ENCODE results near the gene SLC51B. TPM values are rescaled to one million over a fixed set of nuclear protein-coding genes. Genes with fewer than 3 reads are reported as not detected.

SLC51B gene
- polyA plus RNA-seq, 1 of the 3 experiments (the other 2 are of a cell fraction), result not detected

- no peaks in the 10 kb centered on the region for H3K9me3 ChIP-seq
- H3K27me3 ChIP-seq (ENCODE audit: insufficient read depth), result 0 out of 2 replicates have a peak, but pooled peaks cover 6% of the 10 kb centered on the region
- H3K27ac ChIP-seq (ENCODE audit: low read depth in 2 of 2, low read length in 1 of 2), result no peak overlapping the region
- 48% methylated on average over 7 of the region's 7 CpGs for WGBS (ENCODE audit: low lambda C conversion rate)
- TF ChIP-seq RAD21 (IDR thresholded peaks at IDR 0.05; ENCODE audit: low read length) (no peak), EP300 (IDR thresholded peaks at IDR 0.05; ENCODE audit: borderline replicate concordance in 1 of 2, low read depth in 1 of 2, low read length in 1 of 2) (no peak), TEAD4 (IDR thresholded peaks at IDR 0.05; ENCODE audit: borderline replicate concordance, insufficient read depth) (no peak), ELF1 (IDR thresholded peaks at IDR 0.05) (no peak), MXI1 (IDR thresholded peaks at IDR 0.05; ENCODE audit: low read depth, low read length) (no peak), NRF1 (IDR thresholded peaks at IDR 0.05; ENCODE audit: low read depth, low read length) (no peak), USF2 (IDR thresholded peaks at IDR 0.05; ENCODE audit: borderline replicate concordance, low read depth, low read length) (no peak), FOSL2 (IDR thresholded peaks at IDR 0.05; ENCODE audit: borderline replicate concordance, low read depth) (no peak), JUND (IDR thresholded peaks at IDR 0.05) (no peak), REST (IDR thresholded peaks at IDR 0.05; ENCODE audit: low read depth, low read length) (no peak), SIN3A (IDR thresholded peaks at IDR 0.05; ENCODE audit: borderline replicate concordance, low read depth, low read length) (no peak), GABPA (IDR thresholded peaks at IDR 0.05; ENCODE audit: low read depth) (no peak), CHD2 (IDR thresholded peaks at IDR 0.05; ENCODE audit: low read length, partially characterized antibody) (no peak)
- H3K4me1 ChIP-seq (ENCODE audit: control insufficient read depth in 1 of 2, insufficient read depth in 2 of 2, low read depth in 1 of 2, low read length in 1 of 2), result peaks cover 0 to 19% of the 10 kb centered on the region in 2 experiments; a peak in 1 of 4 replicates
- H3K9ac ChIP-seq, result no peak overlapping the region
- H3K9me2 ChIP-seq, result no peaks in the 10 kb centered on the region
- H4K20me1 ChIP-seq (ENCODE audit: insufficient read depth), result no peaks in the 10 kb centered on the region
- DNase-seq, result peak; percentile 39
- CTCF ChIA-PET, result interaction anchor here (0.8 to 8.3 kb wide), 6 partner anchors 12 to 30 kb away, joined by 3 to 99 read pairs (median 4); no protein-coding TSS in a partner anchor
- POLR2A ChIA-PET, result no interaction called here
- H3F3A ChIP-seq (replicated peaks; ENCODE audit: insufficient read depth), result no peaks in the 10 kb centered on the region
- no peak overlapping the region for H3K4me2 ChIP-seq
- H3K36me3 ChIP-seq (replicated peaks in 1 of 2; ENCODE audit: control insufficient read depth in 1 of 2, insufficient read depth in 2 of 2, low read length in 1 of 2), result no peaks in the 10 kb centered on the region
- H2AFZ ChIP-seq (ENCODE audit: low read depth), result no peak overlapping the region
- no peak overlapping the region for H3K4me3 ChIP-seq (ENCODE audit: low read depth in 2 of 2, low read length in 1 of 2)
- H3K79me2 ChIP-seq (ENCODE audit: insufficient read depth), result no peaks in the 10 kb centered on the region
These were observed 37.2 kb downstream of the SLC51B start for GRCh38 chr15:65082303-65082953.

All from SK-N-SH (cell line).